SK-N-MC (cell line): ENCODE measurements around the gene CDH4.

Experiments used
- EZH2 ChIP-seq: fragments of 200-600 bp; sonication (generic); IDR thresholded peaks from one replicate; pipeline ENCODE4 v1.6.1; 2017; ENCODE audit warnings: antibody characterized with exemption
- POLR2AphosphoS5 ChIP-seq: IDR thresholded peaks from 2 replicates; pipeline ENCODE4 v1.6.1; 2012; ENCODE audit warnings: mild to moderate bottlenecking, low read depth, low read length, borderline replicate concordance

DNA sequence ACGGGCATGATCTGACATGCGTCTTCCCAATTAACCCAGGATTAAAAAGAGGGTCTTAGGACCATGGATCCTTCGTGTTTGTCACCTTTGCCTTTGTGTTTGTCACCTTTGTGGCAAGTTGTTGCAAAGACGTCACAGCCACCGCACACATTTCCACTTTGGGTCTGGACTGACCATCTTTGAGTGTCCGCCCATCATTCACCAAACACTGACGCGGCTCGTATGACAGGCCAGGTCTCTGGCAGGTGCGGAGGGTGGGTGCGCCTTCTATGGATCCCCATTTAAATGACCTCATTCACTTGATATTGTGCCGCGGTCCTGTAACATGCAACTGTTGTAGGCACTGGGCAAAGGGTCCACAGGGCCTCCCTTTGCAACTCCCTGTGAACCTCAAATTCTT lies 409.5 kb downstream of the CDH4 start:
- TF ChIP-seq POLR2AphosphoS5 (no peak), EZH2 (no peak)
